Measurements from ENCODE around the gene SLC37A4. TPM values are rescaled to one million over a fixed set of nuclear protein-coding genes. Genes with fewer than 3 reads are reported as not detected.

Gene SLC37A4
- total and polyA plus RNA-seq, 2 of the 8 experiments (the other 6 are each of a cell fraction or from before 2014, with no cell fraction given) = 35.1 to 91.9 TPM

DNA sequence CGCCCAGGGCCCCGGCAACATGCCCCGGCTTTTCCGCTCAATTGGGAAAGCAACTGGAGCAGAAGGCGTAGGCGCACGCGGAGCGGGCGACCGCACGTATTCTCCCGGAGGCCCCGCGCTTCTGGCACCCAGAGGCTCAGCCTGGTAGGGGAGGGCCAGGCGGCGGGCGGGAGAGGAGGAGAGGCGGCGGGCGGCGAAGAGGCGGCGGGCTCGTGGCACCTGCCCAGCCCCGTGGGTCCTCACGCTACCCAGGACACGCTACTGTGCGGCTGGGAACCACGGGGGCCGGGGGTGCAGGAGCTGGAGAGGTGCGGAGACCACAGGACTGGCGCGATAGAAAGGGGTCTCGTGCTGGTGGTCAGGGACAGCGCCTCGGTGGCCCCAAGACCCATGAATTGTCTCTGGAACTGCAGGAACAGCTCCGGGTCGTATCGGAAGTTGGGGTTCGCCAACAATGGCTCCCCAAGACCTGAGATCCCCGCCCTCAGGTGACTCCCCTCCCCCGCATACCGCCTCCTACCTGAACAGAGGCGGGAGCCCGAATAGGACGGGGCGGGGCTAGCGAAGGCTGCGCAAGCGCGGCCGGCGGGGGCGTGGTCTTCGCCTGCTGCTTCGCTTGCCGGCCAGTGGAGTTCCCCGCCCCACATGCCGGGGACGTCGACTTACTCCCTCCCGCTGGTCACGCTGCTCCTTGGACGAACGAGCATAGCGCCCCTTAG, at the start of gene SLC37A4 (continued):
- no peak for TF ChIP-seq ZNF274 (IDR thresholded peaks at IDR 0.05; ENCODE audit: borderline replicate concordance, extremely low read depth, low read length)
- no peak for TF ChIP-seq RFX5 (IDR thresholded peaks at IDR 0.05; ENCODE audit: borderline replicate concordance, low read depth, low read length)
- TF ChIP-seq SIN3A (conservative IDR thresholded peaks at IDR 0.05 in 1 of 2, IDR thresholded peaks at IDR 0.05 in 1 of 2; ENCODE audit: low read depth in 1 of 2, low read length in 2 of 2) = peak in 1 of 2 experiments; percentile 74; a peak in 2 of 4 replicates
- peak in 1 of 2 experiments; percentile 83; a peak in 2 of 3 replicates for TF ChIP-seq POLR2A (IDR thresholded peaks at IDR 0.05; ENCODE audit: control extremely low read depth in 1 of 2, low read depth in 2 of 2, low read length in 2 of 2)
- TF ChIP-seq SRF (IDR thresholded peaks at IDR 0.05; ENCODE audit: low read depth, low read length) = no peak
- TF ChIP-seq KDM5A (IDR thresholded peaks at IDR 0.05; ENCODE audit: low read length) = no peak
- TF ChIP-seq JUND (IDR thresholded peaks at IDR 0.05; ENCODE audit: low read length) = no peak
- TF ChIP-seq KDM4A (IDR thresholded peaks at IDR 0.05; ENCODE audit: low read depth, low read length, severe bottlenecking) = peak; percentile 86
- peak; percentile 68 for TF ChIP-seq CHD2 (IDR thresholded peaks at IDR 0.05; ENCODE audit: low read length)
- TF ChIP-seq EZH2 (IDR thresholded peaks at IDR 0.05; ENCODE audit: low read depth, low read length, severe bottlenecking) = no peak
- no peak for TF ChIP-seq JUN (IDR thresholded peaks at IDR 0.05; ENCODE audit: low read depth, low read length)
- TF ChIP-seq EP300 (IDR thresholded peaks at IDR 0.05; ENCODE audit: borderline replicate concordance in 1 of 2, low read depth in 2 of 2, low read length in 2 of 2) = no peak
- TF ChIP-seq YY1 (IDR thresholded peaks at IDR 0.05; ENCODE audit: low read depth, low read length) = no peak
- TF ChIP-seq, protein P1, sequence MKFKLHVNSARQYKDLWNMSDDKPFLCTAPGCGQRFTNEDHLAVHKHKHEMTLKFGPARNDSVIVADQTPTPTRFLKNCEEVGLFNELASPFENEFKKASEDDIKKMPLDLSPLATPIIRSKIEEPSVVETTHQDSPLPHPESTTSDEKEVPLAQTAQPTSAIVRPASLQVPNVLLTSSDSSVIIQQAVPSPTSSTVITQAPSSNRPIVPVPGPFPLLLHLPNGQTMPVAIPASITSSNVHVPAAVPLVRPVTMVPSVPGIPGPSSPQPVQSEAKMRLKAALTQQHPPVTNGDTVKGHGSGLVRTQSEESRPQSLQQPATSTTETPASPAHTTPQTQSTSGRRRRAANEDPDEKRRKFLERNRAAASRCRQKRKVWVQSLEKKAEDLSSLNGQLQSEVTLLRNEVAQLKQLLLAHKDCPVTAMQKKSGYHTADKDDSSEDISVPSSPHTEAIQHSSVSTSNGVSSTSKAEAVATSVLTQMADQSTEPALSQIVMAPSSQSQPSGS (IDR thresholded peaks at IDR 0.05; ENCODE audit: low read length) = no peak
- no peak; the same call in 1 of the 2 replicates for TF ChIP-seq TBP (IDR thresholded peaks at IDR 0.05; ENCODE audit: low read depth, low read length)
- peak; percentile 98 for TF ChIP-seq MAX (IDR thresholded peaks at IDR 0.05)
- no peak for TF ChIP-seq SP2 (IDR thresholded peaks at IDR 0.05; ENCODE audit: low read length)
- TF ChIP-seq BACH1 (IDR thresholded peaks at IDR 0.05; ENCODE audit: low read length) = no peak
- no peak for TF ChIP-seq NANOG (IDR thresholded peaks at IDR 0.05; ENCODE audit: insufficient read depth, low read depth, low read length, poor library complexity, severe bottlenecking)
- TF ChIP-seq FOSL1 (IDR thresholded peaks at IDR 0.05; ENCODE audit: insufficient read depth, low read depth, low read length) = no peak
- TF ChIP-seq POU5F1 (IDR thresholded peaks at IDR 0.05; ENCODE audit: low read depth, low read length) = no peak
- TF ChIP-seq CREB1 (IDR thresholded peaks at IDR 0.05) = peak; percentile 78
- no peak; the same call in 1 of the 2 replicates for TF ChIP-seq GTF2F1 (IDR thresholded peaks at IDR 0.05; ENCODE audit: borderline replicate concordance, low read depth, low read length)
- TF ChIP-seq TEAD4 (IDR thresholded peaks at IDR 0.05; ENCODE audit: low read depth, low read length) = peak; percentile 80
